IPS-20b (cell line): ENCODE results near the gene HOXA5.

Experiments
- H3K27ac ChIP-seq: one replicate; pipeline ENCODE4 v1.5.1; 2013; ENCODE audit warnings: low read length
- H3K27me3 ChIP-seq: 2 replicates; pipeline ENCODE4 v1.6.1; 2013; ENCODE audit warnings: mild to moderate bottlenecking, low read length, inconsistent platforms; ENCODE audit not compliant: insufficient read depth
- H3K36me3 ChIP-seq: 2 replicates; pipeline ENCODE4 v1.6.1; 2013; ENCODE audit warnings: low read depth, mild to moderate bottlenecking, inconsistent platforms, low read length, moderate library complexity; ENCODE audit not compliant: insufficient read depth
- H3K4me1 ChIP-seq: 2 replicates; pipeline ENCODE4 v1.6.1; 2013; ENCODE audit warnings: mild to moderate bottlenecking, control low read depth, inconsistent platforms, low read length, moderate library complexity; ENCODE audit not compliant: insufficient read depth
- H3K4me3 ChIP-seq: 2 replicates; pipeline ENCODE4 v1.5.1; 2013; ENCODE audit warnings: mild to moderate bottlenecking, low read length, inconsistent platforms
- H3K9ac ChIP-seq: 2 replicates; pipeline ENCODE4 v1.6.1; 2013; ENCODE audit warnings: low read depth, mild to moderate bottlenecking, inconsistent platforms, low read length, moderate library complexity
- H3K9me3 ChIP-seq: 2 replicates; pipeline ENCODE4 v1.6.1; 2013; ENCODE audit warnings: mild to moderate bottlenecking, low read depth, low read length, inconsistent platforms; ENCODE audit not compliant: insufficient read depth

Gene HOXA5

GRCh38 chr7:27113991-27114769, 29.3 kb downstream of the HOXA5 start:
- no peaks in the 10 kb centered on the region for H3K4me1 ChIP-seq
- H3K27me3 ChIP-seq, result peaks cover 98% of the 10 kb centered on the region
- H3K9ac ChIP-seq, result no peak overlapping the region
- H3K36me3 ChIP-seq, result no peaks in the 10 kb centered on the region
- peaks cover 8% of the 10 kb centered on the region; the same call in 1 of the 2 replicates for H3K9me3 ChIP-seq
- H3K4me3 ChIP-seq, result no peak overlapping the region
- no peak overlapping the region for H3K27ac ChIP-seq

DNA sequence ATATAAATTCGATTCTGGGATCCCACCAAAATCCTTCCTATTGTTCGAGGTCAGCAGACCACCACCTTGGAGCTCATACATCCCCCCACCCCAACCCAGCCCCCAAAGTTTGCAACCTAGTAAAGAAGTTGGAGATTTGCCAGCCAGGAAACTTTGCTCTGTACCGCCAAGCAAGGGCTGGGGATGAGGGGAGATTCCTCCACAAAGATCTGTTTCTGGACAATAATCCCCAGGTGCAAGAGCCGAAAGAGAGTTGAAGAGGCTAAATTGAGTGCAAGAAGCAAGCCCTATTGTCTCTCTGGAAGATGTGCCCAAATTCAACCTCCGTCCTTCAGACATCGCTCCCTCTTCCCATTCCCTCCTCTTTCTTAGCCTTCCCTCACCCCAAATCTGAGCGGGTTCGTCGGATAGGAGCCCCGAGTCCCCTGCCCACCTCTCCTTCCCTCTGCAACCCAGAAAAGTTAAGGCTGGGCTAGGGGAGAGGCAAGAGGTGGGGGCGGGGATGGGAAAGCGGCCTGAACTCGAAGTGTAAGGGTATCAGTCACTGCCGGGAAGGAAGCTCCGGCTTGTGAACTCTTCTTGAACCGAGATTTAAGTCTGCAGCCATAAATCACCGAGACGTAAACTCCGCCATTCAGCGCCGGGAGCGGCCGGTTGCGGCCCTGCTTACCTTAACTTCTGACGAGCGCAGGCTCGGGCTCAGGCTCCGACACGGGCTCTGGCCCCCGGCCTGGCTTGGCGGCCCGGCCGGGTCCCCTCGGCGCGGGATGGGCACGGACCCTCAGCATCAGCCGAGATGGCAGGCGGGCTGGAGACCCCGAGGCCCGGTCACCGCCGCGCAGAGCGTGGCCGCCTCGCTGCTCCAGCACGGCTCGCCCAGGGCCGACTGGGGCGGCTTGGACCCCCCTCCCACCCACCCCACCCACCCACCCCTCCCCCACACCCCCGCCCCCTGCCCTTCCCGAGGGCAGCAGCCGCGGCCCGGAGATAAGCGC, 30.2 kb downstream of the HOXA5 start:
- H3K36me3 ChIP-seq, result no peaks in the 10 kb centered on the region
- H3K4me3 ChIP-seq, result peak overlapping the region; percentile 43; the same call in 1 of the 2 replicates
- peaks cover 98% of the 10 kb centered on the region for H3K27me3 ChIP-seq
- H3K9me3 ChIP-seq, result peaks cover 11% of the 10 kb centered on the region; the same call in 1 of the 2 replicates
- H3K27ac ChIP-seq, result no peak overlapping the region
- no peak overlapping the region for H3K9ac ChIP-seq
- no peaks in the 10 kb centered on the region for H3K4me1 ChIP-seq

GRCh38 chr7:27112361-27112760, 31.1 kb downstream of the HOXA5 start:
- no peak overlapping the region for H3K27ac ChIP-seq
- peaks cover 98% of the 10 kb centered on the region for H3K27me3 ChIP-seq
- no peak overlapping the region for H3K9ac ChIP-seq
- no peaks in the 10 kb centered on the region for H3K36me3 ChIP-seq
- H3K9me3 ChIP-seq, result peaks cover 11% of the 10 kb centered on the region; the same call in 1 of the 2 replicates
- no peaks in the 10 kb centered on the region for H3K4me1 ChIP-seq
- H3K4me3 ChIP-seq, result no peak overlapping the region

GRCh38 chr7:27111751-27112277, 31.7 kb downstream of the HOXA5 start:
- H3K9me3 ChIP-seq, result peaks cover 11% of the 10 kb centered on the region; the same call in 1 of the 2 replicates
- H3K9ac ChIP-seq, result no peak overlapping the region
- no peaks in the 10 kb centered on the region for H3K4me1 ChIP-seq
- peaks cover 98% of the 10 kb centered on the region for H3K27me3 ChIP-seq
- H3K36me3 ChIP-seq, result no peaks in the 10 kb centered on the region
- H3K27ac ChIP-seq, result no peak overlapping the region
- no peak overlapping the region for H3K4me3 ChIP-seq

GRCh38 chr7:27111042-27111750, 32.3 kb downstream of the HOXA5 start:
- peaks cover 98% of the 10 kb centered on the region for H3K27me3 ChIP-seq

GRCh38 chr7:27110186-27111031, 33.1 kb downstream of the HOXA5 start:
- Histone ChIP-seq H3K9ac (no peak overlapping the region), H3K4me3 (peak overlapping the region; percentile 42; the same call in 1 of the 2 replicates), H3K27me3 (peaks cover 98% of the 10 kb centered on the region)

More at GRCh38 chr7:27111042-27111750, 32.3 kb downstream of the HOXA5 start:
- Histone ChIP-seq H3K27ac (no peak overlapping the region), H3K9me3 (peaks cover 11% of the 10 kb centered on the region; the same call in 1 of the 2 replicates), H3K4me3 (0 out of 2 replicates have a peak overlapping the region, but pooled peaks have one; percentile 42), H3K9ac (no peak overlapping the region), H3K36me3 (no peaks in the 10 kb centered on the region), H3K4me1 (no peaks in the 10 kb centered on the region)

GRCh38 chr7:27109466-27110185, 33.9 kb downstream of the HOXA5 start:
- Histone ChIP-seq H3K4me3 (no peak overlapping the region), H3K27ac (no peak overlapping the region), H3K36me3 (no peaks in the 10 kb centered on the region)

More at GRCh38 chr7:27110186-27111031, 33.1 kb downstream of the HOXA5 start:
- no peaks in the 10 kb centered on the region for H3K4me1 ChIP-seq
- H3K9me3 ChIP-seq, result peaks cover 11% of the 10 kb centered on the region; the same call in 1 of the 2 replicates
- no peak overlapping the region for H3K27ac ChIP-seq
- H3K36me3 ChIP-seq, result no peaks in the 10 kb centered on the region

GRCh38 chr7:27108390-27109127, 34.9 kb downstream of the HOXA5 start:
- Histone ChIP-seq H3K4me1 (no peaks in the 10 kb centered on the region), H3K9ac (no peak overlapping the region), H3K27ac (no peak overlapping the region), H3K27me3 (peaks cover 100% of the 10 kb centered on the region), H3K4me3 (no peak overlapping the region), H3K36me3 (no peaks in the 10 kb centered on the region), H3K9me3 (peaks cover 14% of the 10 kb centered on the region; the same call in 1 of the 2 replicates)

More at GRCh38 chr7:27109466-27110185, 33.9 kb downstream of the HOXA5 start:
- Histone ChIP-seq H3K9ac (no peak overlapping the region), H3K9me3 (peaks cover 11% of the 10 kb centered on the region; the same call in 1 of the 2 replicates), H3K4me1 (no peaks in the 10 kb centered on the region), H3K27me3 (peaks cover 98% of the 10 kb centered on the region)
